Pulmonary artery endothelial cell (primary cell): Measurements from ENCODE around the gene TXNRD1. TPM values are rescaled to one million over a fixed set of nuclear protein-coding genes. Genes with fewer than 3 reads are reported as not detected.
"Not testable (repeated sequence)": the region's sequence is repeated elsewhere in the genome, so short reads cannot be mapped to it uniquely, and the experiment has no call there.

Experiments
- DNase-seq: peaks from one replicate; pipeline ENCODE4 v3.0.0-alpha.2; 2011; ENCODE audit warnings: low read depth, low spot score
- total RNA-seq: library from RNA; depleted of rRNA; stranded (reverse); fragments of >200 nt; gene quantifications from 2 replicates; pipeline ENCODE4 v1.2.3, GENCODE V29; 2014

Gene TXNRD1
- total RNA-seq, 1 donor from 2014 or later = 1,036 TPM

GRCh38 chr12:104190641-104191176 is 24.9 kb upstream of the TXNRD1 start:
- no peak for DNase-seq

DNA sequence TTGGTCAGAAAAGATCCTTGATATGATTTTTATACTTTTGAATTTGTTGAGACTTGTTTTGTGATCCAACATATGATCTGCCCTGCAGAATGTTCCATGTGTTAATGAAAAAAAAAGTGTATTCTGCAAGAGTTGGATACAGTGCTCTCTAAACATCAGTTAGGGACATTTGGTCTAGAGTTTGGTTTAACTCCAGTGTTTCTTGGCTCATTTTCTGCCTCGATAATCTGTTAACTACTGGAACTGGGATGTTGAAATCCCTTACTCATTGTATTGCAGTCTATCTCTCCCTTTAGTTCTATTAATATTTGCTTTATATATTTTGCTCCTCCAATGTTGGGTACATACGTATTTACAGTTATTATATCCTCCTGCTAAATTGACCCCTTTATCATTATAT is 18.3 kb upstream of the TXNRD1 start:
- DNase-seq = no peak

DNA sequence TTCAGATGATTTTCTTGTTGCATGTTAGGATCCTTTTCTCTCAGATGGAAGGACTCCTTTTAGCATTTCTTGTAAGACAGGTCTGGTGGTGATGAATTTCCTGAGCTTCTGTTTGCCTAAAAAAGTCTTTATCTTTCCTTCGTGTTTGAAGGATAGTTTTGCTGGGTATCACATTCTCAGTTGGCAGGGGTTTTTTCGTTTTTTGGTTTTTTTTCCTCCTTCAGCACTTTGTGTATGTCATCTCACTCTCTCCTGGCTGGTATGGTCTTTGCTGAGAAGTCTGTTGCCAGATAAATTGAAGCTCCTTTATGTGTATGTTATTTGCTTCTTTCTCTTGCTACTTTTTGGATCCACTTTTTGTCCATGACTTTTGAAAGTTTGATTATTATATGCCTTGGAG is 15.6 kb upstream of the TXNRD1 start:
- DNase-seq = no peak

DNA sequence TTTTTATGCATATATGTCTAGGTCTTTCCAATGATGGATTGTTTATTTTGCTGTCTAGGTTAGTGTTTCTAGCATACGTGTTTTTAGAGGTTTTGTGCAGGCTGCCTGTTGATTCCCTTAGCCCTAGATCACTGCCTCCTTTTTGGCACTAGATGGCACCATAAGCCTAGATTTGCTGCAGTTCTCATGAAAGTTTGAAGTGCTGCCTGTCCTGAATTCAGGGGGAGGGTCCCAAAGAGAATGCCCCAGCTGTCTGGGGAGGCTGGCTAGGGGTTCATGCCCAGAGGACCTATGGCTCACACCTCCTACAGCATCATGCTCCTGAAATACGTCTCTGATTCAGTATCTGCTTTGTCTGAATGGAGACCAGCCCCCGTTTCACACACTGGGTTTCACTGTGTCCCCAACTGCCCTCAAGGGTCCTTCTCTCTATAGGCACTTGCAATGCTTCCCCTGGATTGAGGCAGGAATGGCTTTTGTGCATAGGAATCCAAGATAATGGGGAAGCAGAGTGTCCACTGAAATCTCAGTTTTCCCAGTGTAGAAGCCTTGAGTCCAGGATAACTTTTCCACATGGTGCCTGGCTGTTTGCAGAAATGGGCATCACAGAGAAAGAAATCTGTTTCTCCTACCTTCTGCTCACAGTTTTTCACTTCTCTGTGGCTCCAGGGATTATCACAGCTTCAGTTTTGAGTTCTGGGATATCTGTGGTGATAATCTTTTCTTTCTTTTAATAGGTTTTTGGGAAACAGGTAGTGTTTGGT is 14.2 kb upstream of the TXNRD1 start:
- DNase-seq = peak; percentile 19

GRCh38 chr12:104204690-104205480 is 10.7 kb upstream of the TXNRD1 start:
- no peak for DNase-seq

DNA sequence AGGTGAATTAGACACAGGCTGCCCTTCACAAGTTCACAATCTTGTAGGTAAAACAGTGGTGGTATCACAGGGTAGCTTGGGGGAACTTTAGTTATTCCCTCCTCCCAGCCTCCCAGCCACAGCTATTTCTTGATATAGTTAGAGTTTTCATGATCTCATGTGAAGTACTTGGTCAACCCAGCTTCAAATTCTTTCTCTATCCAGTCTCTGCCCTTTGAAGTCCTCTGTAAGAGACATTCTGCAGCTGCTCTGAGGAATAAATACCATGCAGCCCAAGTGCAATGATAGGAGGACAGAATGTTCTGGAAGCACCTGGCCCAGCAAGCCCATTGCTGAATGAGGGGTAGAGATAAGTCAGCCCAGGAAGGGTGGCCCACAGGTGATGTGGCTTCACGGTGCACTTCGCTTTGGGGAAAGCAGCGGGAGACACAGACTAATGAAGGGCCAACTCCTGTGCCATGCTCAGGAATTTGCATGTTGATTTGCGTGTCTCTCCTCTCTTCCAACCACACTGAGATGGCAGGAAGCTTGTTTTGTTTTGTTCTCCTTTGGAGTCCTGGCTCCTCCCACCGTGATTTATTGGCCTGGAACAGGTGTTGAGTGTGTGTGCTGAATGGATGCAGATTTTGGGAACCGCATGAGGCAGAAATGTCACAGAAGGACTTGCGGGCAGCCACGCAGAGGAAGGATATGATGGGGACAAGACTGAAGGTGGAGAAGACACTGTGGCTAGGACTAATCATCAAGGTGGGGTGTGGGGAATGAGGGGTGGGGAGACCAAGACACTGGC is 8.0 kb upstream of the TXNRD1 start:
- no peak for DNase-seq

- no peak for DNase-seq
Measured at GRCh38 chr12:104212516-104212915, 3.1 kb upstream of the TXNRD1 start.

DNA sequence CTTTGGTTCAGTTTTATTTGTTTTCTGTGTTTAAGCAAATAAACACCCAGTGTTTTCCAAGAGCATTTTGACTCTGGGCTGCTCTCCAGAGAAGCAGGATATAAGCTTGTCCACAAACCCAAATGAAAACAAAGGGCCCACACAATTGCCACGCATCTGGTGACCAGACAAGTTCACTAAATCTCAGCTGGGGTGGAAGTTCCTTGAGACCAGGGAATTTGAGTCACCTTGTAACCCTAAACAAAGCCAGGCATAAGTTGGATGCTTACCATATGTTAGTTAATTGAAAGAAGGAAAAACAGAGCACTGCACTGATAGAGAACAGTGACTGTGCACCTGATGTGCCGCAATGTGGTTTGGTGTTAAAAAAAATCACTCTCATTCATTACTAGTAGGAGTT is 1.6 kb upstream of the TXNRD1 start:
- peak; percentile 8 for DNase-seq

DNA sequence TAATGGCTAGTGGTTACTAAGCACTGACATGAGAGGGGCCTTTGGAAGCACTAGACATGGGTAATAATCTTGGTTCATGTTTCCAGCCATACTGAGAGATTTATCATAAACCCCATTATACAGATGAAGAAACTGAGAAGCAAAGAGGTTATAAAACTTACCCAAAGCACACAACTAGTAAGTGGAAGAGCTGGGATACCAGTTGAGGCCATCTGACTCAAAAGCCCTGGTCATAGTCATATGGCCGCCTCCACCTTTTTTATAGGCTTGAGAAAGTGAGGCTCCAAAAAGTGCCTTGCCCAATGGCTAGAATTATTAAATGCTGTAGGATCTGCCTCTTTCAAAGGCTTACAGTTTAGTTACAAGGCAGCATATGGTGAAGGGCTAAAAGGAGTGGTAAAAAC is 944 bp downstream of the TXNRD1 start:
- no peak for DNase-seq

DNA sequence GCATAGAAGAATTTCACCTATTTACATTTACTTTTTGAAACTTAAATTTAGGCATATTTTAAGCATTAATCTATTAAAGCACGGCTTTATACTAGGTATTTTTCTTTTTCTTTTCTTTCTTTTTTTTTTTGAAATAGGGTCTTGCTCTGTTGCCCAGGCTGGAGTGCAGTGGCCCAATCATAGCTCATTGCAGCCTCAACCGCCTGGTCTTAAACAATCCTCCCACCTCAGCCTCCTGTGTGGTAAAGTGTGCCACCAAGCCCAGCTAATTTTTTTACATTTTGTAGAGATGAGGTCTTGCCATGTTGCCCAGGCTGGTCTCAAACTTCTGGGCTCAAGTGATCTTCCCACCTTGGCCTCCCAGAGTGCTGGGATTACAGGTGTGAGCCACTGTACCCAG is 2.9 kb downstream of the TXNRD1 start:
- DNase-seq = not testable (repeated sequence)

- DNase-seq = peak; percentile 32
Measured at GRCh38 chr12:104218935-104219334, 3.4 kb downstream of the TXNRD1 start.

- DNase-seq = peak; percentile 95
Measured at GRCh38 chr12:104219361-104219892, 3.8 kb downstream of the TXNRD1 start.

GRCh38 chr12:104219908-104220404 is 4.4 kb downstream of the TXNRD1 start:
- peak; percentile 69 for DNase-seq

- DNase-seq = no peak
Measured at GRCh38 chr12:104220931-104221330, 5.4 kb downstream of the TXNRD1 start.

DNA sequence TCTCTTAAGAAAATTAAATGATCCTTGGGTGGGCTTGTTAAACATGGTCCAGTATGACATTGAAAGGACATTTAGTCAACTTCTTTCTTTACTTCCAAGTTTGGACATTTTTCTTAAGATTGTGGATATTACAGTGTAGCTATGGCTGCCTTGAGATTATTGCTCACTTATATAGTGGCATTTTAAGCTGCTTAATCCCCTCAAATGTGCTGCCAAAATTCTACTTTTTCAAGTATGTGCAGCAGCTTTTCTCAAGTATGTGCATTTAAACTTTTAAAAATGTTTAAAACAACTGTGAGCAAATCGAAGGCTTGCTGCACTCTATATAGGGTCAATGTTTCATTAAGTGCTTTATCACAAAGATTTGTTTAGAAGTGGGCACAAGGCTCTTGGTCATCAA is 7.4 kb downstream of the TXNRD1 start:
- DNase-seq = no peak

GRCh38 chr12:104223712-104224111 is 8.1 kb downstream of the TXNRD1 start:
- no peak for DNase-seq

DNA sequence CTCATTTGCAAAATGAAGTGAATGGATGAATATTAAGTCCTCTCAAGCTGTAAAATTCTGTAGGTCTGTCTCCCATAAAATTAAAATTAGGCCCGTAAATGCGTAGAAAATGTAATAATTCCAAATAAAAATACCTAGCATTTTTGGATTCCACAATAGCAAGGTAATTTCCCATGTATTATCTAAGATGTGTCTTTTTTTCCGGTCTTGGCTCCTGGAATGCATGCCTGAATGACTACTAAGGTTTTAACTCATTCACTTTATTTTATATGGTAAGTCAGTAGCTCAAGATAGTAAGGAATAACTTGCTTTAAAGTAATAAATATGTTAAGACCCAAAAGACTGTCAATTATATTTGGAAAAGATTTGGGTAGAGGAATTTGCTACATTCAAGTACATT is 11.1 kb downstream of the TXNRD1 start:
- DNase-seq = peak; percentile 51

DNA sequence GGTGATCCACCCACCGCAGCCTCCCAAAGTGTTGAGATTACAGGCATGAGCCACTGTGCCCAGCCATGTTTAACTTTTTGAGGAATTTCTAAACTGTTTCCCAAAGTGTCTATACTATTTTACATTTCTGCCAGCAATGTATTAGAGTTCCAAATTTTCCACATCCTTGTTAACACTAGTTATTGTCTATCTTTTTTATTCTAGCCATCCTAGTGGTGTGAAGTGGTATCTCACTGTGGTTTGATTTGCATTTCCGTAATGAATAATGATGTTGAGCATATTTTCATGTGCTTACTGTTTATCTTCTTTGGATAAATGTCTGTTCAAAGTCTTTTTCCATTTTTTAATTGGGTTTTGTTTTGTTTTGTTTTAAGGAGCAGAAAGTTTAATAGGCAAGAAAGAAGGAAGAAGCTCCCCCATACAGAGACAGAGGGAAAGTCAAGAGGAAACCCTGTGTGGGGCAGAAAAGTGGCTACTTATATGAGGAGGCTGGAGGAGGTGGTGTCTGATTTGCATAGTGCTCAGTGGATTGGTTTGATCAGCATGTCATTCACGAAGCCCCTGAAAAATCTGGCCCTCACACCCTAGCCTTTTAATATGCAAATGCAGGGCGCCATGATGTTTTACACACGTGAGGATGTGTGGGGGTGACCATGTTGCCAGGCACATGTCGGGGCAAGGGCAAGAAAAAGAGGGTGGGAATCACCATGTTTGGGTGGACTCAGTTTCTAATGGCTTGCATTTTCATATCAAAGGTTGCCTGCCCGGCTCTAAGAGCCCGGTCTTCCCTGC is 14.9 kb downstream of the TXNRD1 start:
- no peak for DNase-seq

- no peak for DNase-seq
Measured at GRCh38 chr12:104232609-104233280, 17.2 kb downstream of the TXNRD1 start.
